Measurements from ENCODE around the gene VRK1.

DNA sequence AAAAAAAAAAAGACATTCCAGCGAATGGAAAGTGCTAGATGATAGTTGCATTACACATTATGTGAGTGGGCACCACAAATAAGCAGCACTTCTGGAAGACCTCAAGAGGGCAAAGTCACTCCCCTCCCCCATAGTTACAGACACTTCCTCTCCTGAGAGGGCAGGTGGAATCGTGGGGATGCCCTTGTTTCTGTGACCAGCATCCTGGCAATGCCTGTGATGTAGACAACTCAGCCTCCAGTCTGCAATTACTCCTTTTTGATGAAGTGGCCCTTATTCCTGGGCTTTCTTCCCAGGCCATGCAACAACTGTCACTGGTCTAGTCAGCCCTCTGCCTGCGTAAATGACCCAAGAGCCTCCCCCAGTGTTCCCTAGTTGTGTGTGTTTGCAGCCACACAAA lies 104.8 kb downstream of the VRK1 start:
- TF ChIP-seq EZH2phosphoT487 (IDR thresholded peaks at IDR 0.05; ENCODE audit: borderline replicate concordance, low read length) (no peak), EZH2 (IDR thresholded peaks at IDR 0.05; ENCODE audit: low read length, unreplicated experiment) (no peak), CTCF (conservative IDR thresholded peaks at IDR 0.05; ENCODE audit: low read depth, low read length) (no peak)

Measured in PC-3 (cell line).